Measurements from ENCODE around the gene CNTNAP4. TPM values are rescaled to one million over a fixed set of nuclear protein-coding genes. Genes with fewer than 3 reads are reported as not detected.

The CNTNAP4 gene
- polyA plus RNA-seq, 2 of the 4 experiments (the other 2 are of a cell fraction) = not detected

DNA sequence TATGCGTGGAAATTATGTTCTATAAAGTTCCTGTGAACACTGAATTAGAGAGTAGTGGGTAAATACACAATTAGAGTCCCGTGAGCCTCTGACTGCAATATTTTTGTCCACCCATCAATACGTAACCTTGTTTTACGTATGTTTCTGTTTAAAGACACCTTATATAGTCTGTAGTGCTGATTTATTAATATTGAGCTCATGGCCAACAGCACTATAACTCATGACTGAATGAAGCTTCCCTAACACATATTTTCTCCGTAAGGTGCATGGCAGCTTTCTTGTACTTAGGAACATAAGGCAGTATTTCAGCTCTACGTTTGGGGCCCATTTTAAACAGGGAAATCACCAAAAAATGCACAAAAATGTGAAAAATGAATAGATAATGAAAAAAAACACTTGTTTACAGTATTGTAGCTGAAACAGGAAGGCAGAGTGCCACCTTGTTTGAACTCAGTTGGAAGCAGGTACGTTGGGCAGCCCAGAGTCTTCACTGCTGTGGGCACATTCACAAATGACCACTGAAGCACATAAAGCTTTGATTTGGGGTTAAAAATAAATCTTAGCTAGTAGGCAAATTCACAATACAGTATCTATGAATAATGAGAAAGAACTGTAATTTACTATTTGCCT, 108.5 kb downstream of the CNTNAP4 start:
- DNase-seq (ENCODE audit: low read depth in 1 of 2, low spot score in 1 of 2) (no peak), ATAC-seq (no peak), FAIRE-seq (no peak)
- WGBS (ENCODE audit: missing lambda C conversion rate) = 38% methylated on average over 7 of the region's 7 CpGs
- CTCF ChIA-PET = no interaction called here
- Histone ChIP-seq H3K4me2 (no peak overlapping the region), H3K4me1 (no peaks in the 10 kb centered on the region), H3K9me3 (no peaks in the 10 kb centered on the region), H3K27ac (no peak overlapping the region), H3K4me3 (no peak overlapping the region)
- TF ChIP-seq POLR2A (IDR thresholded peaks at IDR 0.05; ENCODE audit: low read length) (no peak), RCOR1 (IDR thresholded peaks at IDR 0.05; ENCODE audit: low read depth, low read length) (no peak), CBX8 (IDR thresholded peaks at IDR 0.05) (no peak), MYC (IDR thresholded peaks at IDR 0.05; ENCODE audit: borderline replicate concordance, low read length) (no peak), HOXB13 (CRISPR knock-in tag; IDR thresholded peaks at IDR 0.05; ENCODE audit: low read depth) (no peak), HOXA7 (CRISPR knock-in tag; IDR thresholded peaks at IDR 0.05) (no peak), HOXB5 (CRISPR knock-in tag; IDR thresholded peaks at IDR 0.05) (no peak), EHMT2 (IDR thresholded peaks at IDR 0.05; ENCODE audit: low read depth) (no peak), GATA3 (IDR thresholded peaks at IDR 0.05; ENCODE audit: borderline replicate concordance) (no peak), RARB (CRISPR knock-in tag; IDR thresholded peaks at IDR 0.05) (no peak), FOSB (CRISPR knock-in tag; IDR thresholded peaks at IDR 0.05) (no peak)
- TF ChIP-seq, protein P1, sequence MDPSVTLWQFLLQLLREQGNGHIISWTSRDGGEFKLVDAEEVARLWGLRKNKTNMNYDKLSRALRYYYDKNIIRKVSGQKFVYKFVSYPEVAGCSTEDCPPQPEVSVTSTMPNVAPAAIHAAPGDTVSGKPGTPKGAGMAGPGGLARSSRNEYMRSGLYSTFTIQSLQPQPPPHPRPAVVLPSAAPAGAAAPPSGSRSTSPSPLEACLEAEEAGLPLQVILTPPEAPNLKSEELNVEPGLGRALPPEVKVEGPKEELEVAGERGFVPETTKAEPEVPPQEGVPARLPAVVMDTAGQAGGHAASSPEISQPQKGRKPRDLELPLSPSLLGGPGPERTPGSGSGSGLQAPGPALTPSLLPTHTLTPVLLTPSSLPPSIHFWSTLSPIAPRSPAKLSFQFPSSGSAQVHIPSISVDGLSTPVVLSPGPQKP (IDR thresholded peaks at IDR 0.05; ENCODE audit: low read depth, low read length) = no peak
- TF ChIP-seq, protein P2, sequence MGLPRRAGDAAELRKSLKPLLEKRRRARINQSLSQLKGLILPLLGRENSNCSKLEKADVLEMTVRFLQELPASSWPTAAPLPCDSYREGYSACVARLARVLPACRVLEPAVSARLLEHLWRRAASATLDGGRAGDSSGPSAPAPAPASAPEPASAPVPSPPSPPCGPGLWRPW (IDR thresholded peaks at IDR 0.05) = no peak
- TF ChIP-seq, protein P3, sequence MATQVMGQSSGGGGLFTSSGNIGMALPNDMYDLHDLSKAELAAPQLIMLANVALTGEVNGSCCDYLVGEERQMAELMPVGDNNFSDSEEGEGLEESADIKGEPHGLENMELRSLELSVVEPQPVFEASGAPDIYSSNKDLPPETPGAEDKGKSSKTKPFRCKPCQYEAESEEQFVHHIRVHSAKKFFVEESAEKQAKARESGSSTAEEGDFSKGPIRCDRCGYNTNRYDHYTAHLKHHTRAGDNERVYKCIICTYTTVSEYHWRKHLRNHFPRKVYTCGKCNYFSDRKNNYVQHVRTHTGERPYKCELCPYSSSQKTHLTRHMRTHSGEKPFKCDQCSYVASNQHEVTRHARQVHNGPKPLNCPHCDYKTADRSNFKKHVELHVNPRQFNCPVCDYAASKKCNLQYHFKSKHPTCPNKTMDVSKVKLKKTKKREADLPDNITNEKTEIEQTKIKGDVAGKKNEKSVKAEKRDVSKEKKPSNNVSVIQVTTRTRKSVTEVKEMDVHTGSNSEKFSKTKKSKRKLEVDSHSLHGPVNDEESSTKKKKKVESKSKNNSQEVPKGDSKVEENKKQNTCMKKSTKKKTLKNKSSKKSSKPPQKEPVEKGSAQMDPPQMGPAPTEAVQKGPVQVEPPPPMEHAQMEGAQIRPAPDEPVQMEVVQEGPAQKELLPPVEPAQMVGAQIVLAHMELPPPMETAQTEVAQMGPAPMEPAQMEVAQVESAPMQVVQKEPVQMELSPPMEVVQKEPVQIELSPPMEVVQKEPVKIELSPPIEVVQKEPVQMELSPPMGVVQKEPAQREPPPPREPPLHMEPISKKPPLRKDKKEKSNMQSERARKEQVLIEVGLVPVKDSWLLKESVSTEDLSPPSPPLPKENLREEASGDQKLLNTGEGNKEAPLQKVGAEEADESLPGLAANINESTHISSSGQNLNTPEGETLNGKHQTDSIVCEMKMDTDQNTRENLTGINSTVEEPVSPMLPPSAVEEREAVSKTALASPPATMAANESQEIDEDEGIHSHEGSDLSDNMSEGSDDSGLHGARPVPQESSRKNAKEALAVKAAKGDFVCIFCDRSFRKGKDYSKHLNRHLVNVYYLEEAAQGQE (IDR thresholded peaks at IDR 0.05) = no peak
- POLR2A ChIA-PET = no interaction called here

DNA sequence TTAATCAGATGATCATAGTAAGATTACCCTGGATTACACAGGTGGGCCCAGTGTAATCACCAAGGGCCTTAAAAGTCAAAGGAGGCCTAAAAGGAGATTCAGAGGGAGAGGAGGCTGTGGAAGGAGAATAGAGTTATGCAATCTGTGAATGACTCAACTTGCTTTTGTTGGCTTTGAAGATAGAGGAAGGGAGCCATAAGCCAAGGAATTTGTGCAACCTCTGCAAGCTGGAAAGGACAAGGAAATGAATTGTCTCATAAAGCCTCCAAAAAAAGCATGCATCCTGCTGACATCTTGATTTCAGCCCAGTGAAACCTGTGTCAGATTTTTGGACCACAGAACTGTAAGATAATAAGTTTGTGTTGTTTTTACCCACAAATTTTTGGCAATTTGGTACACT, 109.6 kb downstream of the CNTNAP4 start:
- CTCF ChIA-PET = no interaction called here
- DNase-seq (ENCODE audit: low read depth in 1 of 2, low spot score in 1 of 2) (peak in 1 of 2 experiments; percentile 13), ATAC-seq (no peak), FAIRE-seq (no peak)
- TF ChIP-seq FOXS1 (CRISPR knock-in tag; IDR thresholded peaks at IDR 0.05) (no peak), CEBPB (IDR thresholded peaks at IDR 0.05) (peak in 1 of 2 experiments; percentile 34; a peak in 1 of 4 replicates)
- TF ChIP-seq, protein P3 (IDR thresholded peaks at IDR 0.05) = no peak
- H3K9me3 ChIP-seq = no peaks in the 10 kb centered on the region
- no peak overlapping the region for H3K27ac ChIP-seq
- no peak overlapping the region for H3K4me2 ChIP-seq
- no peak overlapping the region for H3K4me3 ChIP-seq
- POLR2A ChIA-PET = no interaction called here
- H3K4me1 ChIP-seq = no peaks in the 10 kb centered on the region

Measured in A549 (cell line).